PC-3 (cell line): ENCODE measurements around the gene MAN1B1.

Source experiments
- CTCF ChIP-seq: fragments of 300-600 bp; sonication (generic); conservative IDR thresholded peaks from 2 replicates; pipeline ENCODE4 v1.5.1; 2017; ENCODE audit warnings: antibody characterized with exemption, low read depth, mild to moderate bottlenecking, low read length
- EZH2 ChIP-seq: fragments of 300-600 bp; sonication (generic); IDR thresholded peaks from one replicate; pipeline ENCODE4 v1.6.1; 2017; ENCODE audit warnings: antibody characterized with exemption, mild to moderate bottlenecking, low read length; ENCODE audit not compliant: unreplicated experiment

GRCh38 chr9:137085920-137086530 is 760 bp upstream of the MAN1B1 start:
- no peak for TF ChIP-seq CTCF
- TF ChIP-seq EZH2: no peak
